Measurements from ENCODE around the gene AHCY. TPM values are rescaled to one million over a fixed set of nuclear protein-coding genes. Genes with fewer than 3 reads are reported as not detected.

The AHCY gene
- total and polyA plus RNA-seq, 2 donors (not counting 1 experiment from before 2014, with no cell fraction given) = 68.4 to 78.3 TPM

DNA sequence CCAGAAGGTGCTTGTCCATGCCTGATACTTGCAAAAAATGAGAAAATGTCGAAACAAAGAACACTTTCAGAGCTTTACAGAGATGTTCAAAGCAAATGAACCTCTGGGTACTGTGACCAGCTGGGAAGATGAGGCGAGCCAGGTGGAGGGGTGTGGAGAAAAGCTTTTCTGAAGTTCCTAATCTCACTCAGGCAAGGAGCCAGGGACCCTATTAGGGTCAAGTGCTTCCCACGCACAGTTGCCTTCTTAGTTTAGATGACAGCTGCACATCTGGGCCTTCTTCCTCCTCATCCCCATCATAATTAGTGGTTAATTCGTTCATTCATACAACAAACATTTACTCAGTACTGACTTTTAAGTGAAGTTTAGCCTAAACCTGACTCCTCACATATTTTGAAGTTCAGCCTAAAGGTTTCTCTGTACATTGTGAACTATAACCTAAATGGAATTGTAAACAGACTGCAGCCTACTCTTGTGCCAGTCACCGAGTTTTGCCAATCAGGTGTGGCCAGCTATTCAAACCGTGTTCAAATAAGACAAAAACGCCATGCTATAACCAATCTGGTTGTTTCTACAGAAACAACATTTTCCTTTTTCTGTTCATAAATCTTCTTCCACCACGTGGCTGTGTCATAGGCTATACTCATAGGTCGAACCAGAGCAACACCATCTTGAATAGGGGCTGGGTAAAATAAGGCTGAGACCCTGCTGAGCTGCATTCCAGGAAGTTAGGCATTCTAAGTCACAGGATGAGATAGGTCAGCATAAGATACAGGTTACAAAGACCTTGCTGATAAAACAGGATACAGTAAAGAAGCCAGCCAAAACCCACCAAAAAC lies 19.3 kb upstream of the AHCY start:
- TF ChIP-seq EZH2 (IDR thresholded peaks at IDR 0.05; ENCODE audit: low read length, missing control alignments) = no peak
- TF ChIP-seq, protein P1, sequence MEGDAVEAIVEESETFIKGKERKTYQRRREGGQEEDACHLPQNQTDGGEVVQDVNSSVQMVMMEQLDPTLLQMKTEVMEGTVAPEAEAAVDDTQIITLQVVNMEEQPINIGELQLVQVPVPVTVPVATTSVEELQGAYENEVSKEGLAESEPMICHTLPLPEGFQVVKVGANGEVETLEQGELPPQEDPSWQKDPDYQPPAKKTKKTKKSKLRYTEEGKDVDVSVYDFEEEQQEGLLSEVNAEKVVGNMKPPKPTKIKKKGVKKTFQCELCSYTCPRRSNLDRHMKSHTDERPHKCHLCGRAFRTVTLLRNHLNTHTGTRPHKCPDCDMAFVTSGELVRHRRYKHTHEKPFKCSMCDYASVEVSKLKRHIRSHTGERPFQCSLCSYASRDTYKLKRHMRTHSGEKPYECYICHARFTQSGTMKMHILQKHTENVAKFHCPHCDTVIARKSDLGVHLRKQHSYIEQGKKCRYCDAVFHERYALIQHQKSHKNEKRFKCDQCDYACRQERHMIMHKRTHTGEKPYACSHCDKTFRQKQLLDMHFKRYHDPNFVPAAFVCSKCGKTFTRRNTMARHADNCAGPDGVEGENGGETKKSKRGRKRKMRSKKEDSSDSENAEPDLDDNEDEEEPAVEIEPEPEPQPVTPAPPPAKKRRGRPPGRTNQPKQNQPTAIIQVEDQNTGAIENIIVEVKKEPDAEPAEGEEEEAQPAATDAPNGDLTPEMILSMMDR (conservative IDR thresholded peaks at IDR 0.05 in 1 of 2, IDR thresholded peaks at IDR 0.05 in 1 of 2; ENCODE audit: low read depth in 1 of 2, low read length in 2 of 2) = no peak
- Histone ChIP-seq H3K9ac (ENCODE audit: insufficient read depth, low read length) (no peak overlapping the region), H3K4me1 (ENCODE audit: control insufficient read depth, extremely low read depth, insufficient read depth, low read length) (no peaks in the 10 kb centered on the region), H2AFZ (ENCODE audit: low read length) (no peak overlapping the region), H4K20me1 (ENCODE audit: control insufficient read depth, extremely low read depth, insufficient read depth, low read length) (no peaks in the 10 kb centered on the region), H3K79me2 (ENCODE audit: control insufficient read depth, insufficient read depth, low read length) (no peaks in the 10 kb centered on the region), H3K27me3 (ENCODE audit: control insufficient read depth, insufficient read depth, low read length) (no peaks in the 10 kb centered on the region), H3K4me3 (replicated peaks in 1 of 4; ENCODE audit: control extremely low read depth in 1 of 4, insufficient read depth in 1 of 4, low read depth in 3 of 4, low read length in 4 of 4) (no peak overlapping the region), H3K9me3 (ENCODE audit: control insufficient read depth, insufficient read depth, low read depth, low read length) (no peaks in the 10 kb centered on the region), H3K4me2 (ENCODE audit: extremely low read depth, insufficient read depth, low read length) (no peak overlapping the region), H3K27ac (ENCODE audit: insufficient read depth, low read length) (no peak overlapping the region), H3K36me3 (ENCODE audit: control insufficient read depth, insufficient read depth, low read length) (no peaks in the 10 kb centered on the region)
- DNase-seq (ENCODE audit: low read depth in 2 of 2) = no peak

DNA sequence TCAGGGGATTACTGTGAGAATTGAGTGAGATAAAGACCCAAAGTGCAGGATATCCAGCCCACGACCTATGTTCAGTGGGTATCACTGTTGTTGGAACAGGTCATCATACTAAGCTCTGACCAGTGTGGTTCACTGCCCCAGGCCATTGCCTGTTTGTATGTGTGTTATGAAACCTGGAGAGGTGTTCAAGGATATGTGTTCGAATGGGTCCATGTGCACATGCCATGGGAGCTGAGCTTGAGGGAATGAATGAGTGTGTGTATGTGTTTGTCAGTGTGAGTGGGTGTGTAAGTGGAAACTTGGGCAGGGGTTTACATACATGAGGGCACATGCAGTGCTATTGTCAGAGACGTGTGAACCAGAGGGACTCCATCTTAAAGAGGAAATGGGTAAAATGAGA lies 17.7 kb upstream of the AHCY start:
- Histone ChIP-seq H3K4me2 (ENCODE audit: extremely low read depth, insufficient read depth, low read length) (no peak overlapping the region), H3K27me3 (ENCODE audit: control insufficient read depth, insufficient read depth, low read length) (no peaks in the 10 kb centered on the region), H3K79me2 (ENCODE audit: control insufficient read depth, insufficient read depth, low read length) (no peaks in the 10 kb centered on the region), H4K20me1 (ENCODE audit: control insufficient read depth, extremely low read depth, insufficient read depth, low read length) (no peaks in the 10 kb centered on the region), H2AFZ (ENCODE audit: low read length) (no peak overlapping the region), H3K9me3 (ENCODE audit: control insufficient read depth, insufficient read depth, low read depth, low read length) (no peaks in the 10 kb centered on the region), H3K27ac (ENCODE audit: insufficient read depth, low read length) (no peak overlapping the region), H3K36me3 (ENCODE audit: control insufficient read depth, insufficient read depth, low read length) (no peaks in the 10 kb centered on the region), H3K9ac (ENCODE audit: insufficient read depth, low read length) (no peak overlapping the region), H3K4me3 (replicated peaks in 1 of 4; ENCODE audit: control extremely low read depth in 1 of 4, insufficient read depth in 1 of 4, low read depth in 3 of 4, low read length in 4 of 4) (no peak overlapping the region), H3K4me1 (ENCODE audit: control insufficient read depth, extremely low read depth, insufficient read depth, low read length) (no peaks in the 10 kb centered on the region)
- DNase-seq (ENCODE audit: low read depth in 2 of 2) = no peak
- no peak for TF ChIP-seq EZH2 (IDR thresholded peaks at IDR 0.05; ENCODE audit: low read length, missing control alignments)
- TF ChIP-seq, protein P1 (conservative IDR thresholded peaks at IDR 0.05 in 1 of 2, IDR thresholded peaks at IDR 0.05 in 1 of 2; ENCODE audit: low read depth in 1 of 2, low read length in 2 of 2) = no peak

DNA sequence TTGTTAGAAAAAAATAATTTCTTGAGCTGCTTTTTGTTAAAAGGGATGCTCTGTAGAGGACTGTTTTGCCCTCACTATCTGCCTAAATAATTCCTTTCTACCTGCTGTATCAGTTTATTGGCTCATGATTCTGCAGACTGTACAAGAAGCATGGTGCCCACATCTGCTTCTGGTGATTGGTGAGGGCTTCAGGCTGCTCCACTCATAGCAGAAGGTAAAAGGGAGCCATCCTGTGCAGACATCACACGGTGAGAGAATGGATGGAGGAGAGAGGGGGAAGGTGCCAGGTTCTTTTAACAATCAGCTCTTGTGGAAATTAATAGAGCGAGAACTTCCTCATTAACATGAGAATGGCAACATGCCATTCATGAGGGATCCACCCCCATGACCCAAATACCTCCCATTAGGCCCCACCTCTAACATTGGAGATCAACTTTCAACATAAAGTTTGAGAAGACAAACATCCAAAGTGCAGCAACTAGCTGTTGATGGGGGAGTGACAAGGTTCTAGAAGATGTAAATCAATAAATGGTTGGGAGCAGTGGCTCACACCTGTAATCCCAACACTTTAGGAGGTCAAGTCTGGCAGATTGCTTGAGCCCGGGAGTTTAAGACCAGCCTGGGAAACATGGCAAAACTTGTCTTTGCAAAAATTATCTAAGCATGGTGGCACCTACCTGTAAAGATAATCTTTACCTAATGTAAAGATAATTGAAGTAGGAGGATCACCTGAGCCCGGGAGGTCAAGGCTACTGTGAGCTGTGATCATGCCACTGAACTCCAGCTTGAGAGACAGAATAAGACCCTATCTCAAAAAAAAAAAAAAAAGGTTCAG lies 15.7 kb upstream of the AHCY start:
- TF ChIP-seq EZH2 (IDR thresholded peaks at IDR 0.05; ENCODE audit: low read length, missing control alignments) = no peak
- TF ChIP-seq, protein P1 (conservative IDR thresholded peaks at IDR 0.05 in 1 of 2, IDR thresholded peaks at IDR 0.05 in 1 of 2; ENCODE audit: low read depth in 1 of 2, low read length in 2 of 2) = no peak
- no peak overlapping the region for H3K27ac ChIP-seq (ENCODE audit: insufficient read depth, low read length)
- H2AFZ ChIP-seq (ENCODE audit: low read length) = no peak overlapping the region
- H3K4me1 ChIP-seq (ENCODE audit: control insufficient read depth, extremely low read depth, insufficient read depth, low read length) = no peaks in the 10 kb centered on the region
- no peaks in the 10 kb centered on the region for H3K36me3 ChIP-seq (ENCODE audit: control insufficient read depth, insufficient read depth, low read length)
- H3K27me3 ChIP-seq (ENCODE audit: control insufficient read depth, insufficient read depth, low read length) = no peaks in the 10 kb centered on the region
- H3K4me3 ChIP-seq (replicated peaks in 1 of 4; ENCODE audit: control extremely low read depth in 1 of 4, insufficient read depth in 1 of 4, low read depth in 3 of 4, low read length in 4 of 4) = no peak overlapping the region
- H3K79me2 ChIP-seq (ENCODE audit: control insufficient read depth, insufficient read depth, low read length) = no peaks in the 10 kb centered on the region
- DNase-seq (ENCODE audit: low read depth in 2 of 2) = no peak
- H3K9me3 ChIP-seq (ENCODE audit: control insufficient read depth, insufficient read depth, low read depth, low read length) = no peaks in the 10 kb centered on the region
- H3K9ac ChIP-seq (ENCODE audit: insufficient read depth, low read length) = no peak overlapping the region
- H3K4me2 ChIP-seq (ENCODE audit: extremely low read depth, insufficient read depth, low read length) = no peak overlapping the region
- no peaks in the 10 kb centered on the region for H4K20me1 ChIP-seq (ENCODE audit: control insufficient read depth, extremely low read depth, insufficient read depth, low read length)
